ENCODE data around the gene ANKRD10.

The ANKRD10 gene

GRCh38 chr13:110834572-110834971 lies 80.3 kb downstream of the ANKRD10 start:
- no peak overlapping the region for H3K4me3 ChIP-seq (ENCODE audit: low read depth, low read length)

- H3K4me3 ChIP-seq (ENCODE audit: low read depth, low read length), result no peak overlapping the region
These were observed 82.3 kb downstream of the ANKRD10 start for GRCh38 chr13:110832531-110832930.

- H3K4me3 ChIP-seq (ENCODE audit: low read depth, low read length), result no peak overlapping the region
These were observed 82.7 kb downstream of the ANKRD10 start for GRCh38 chr13:110832205-110832479.

GRCh38 chr13:110831437-110832204 lies 83.2 kb downstream of the ANKRD10 start:
- H3K4me3 ChIP-seq (ENCODE audit: low read depth, low read length), result no peak overlapping the region

- H3K4me3 ChIP-seq (ENCODE audit: low read depth, low read length), result no peak overlapping the region
These were observed 84.0 kb downstream of the ANKRD10 start for GRCh38 chr13:110830800-110831371.

GRCh38 chr13:110830331-110830730 lies 84.5 kb downstream of the ANKRD10 start:
- H3K4me3 ChIP-seq (ENCODE audit: low read depth, low read length), result no peak overlapping the region

- H3K4me3 ChIP-seq (ENCODE audit: low read depth, low read length), result no peak overlapping the region
These were observed 85.4 kb downstream of the ANKRD10 start for GRCh38 chr13:110829486-110829885.

GRCh38 chr13:110828705-110829104 lies 86.2 kb downstream of the ANKRD10 start:
- H3K4me3 ChIP-seq (ENCODE audit: low read depth, low read length), result no peak overlapping the region

Data from iPS-11a (cell line).